ENCODE data around the gene SPINT1.
"Not testable (repeated sequence)": the region's sequence is repeated elsewhere in the genome, so short reads cannot be mapped to it uniquely, and the experiment has no call there.

SPINT1 gene

GRCh38 chr15:40859206-40859851 lies 15.5 kb downstream of the SPINT1 start:
- DNase-seq (ENCODE audit: low spot score), result peak; percentile 87

DNA sequence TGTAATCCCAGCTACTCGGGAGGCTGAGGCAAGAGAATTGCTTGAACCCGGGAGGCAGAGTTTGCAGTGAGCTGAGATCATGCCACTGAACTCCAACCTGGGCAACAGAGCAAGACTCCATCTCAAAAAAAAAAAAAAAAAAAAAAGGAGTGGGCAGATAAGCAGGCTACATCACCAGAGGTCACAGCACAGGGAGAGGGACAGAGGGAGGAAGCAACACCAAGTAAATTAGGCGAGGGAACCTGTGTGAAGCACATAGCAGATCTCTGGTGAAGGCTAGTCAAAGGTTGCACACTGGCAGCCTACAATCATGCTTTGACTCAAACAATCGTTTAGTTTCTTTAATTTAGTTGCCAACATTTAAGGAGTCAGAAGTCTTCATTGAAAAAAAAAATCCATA lies 17.3 kb downstream of the SPINT1 start:
- not testable (repeated sequence) for DNase-seq (ENCODE audit: low spot score)

DNA sequence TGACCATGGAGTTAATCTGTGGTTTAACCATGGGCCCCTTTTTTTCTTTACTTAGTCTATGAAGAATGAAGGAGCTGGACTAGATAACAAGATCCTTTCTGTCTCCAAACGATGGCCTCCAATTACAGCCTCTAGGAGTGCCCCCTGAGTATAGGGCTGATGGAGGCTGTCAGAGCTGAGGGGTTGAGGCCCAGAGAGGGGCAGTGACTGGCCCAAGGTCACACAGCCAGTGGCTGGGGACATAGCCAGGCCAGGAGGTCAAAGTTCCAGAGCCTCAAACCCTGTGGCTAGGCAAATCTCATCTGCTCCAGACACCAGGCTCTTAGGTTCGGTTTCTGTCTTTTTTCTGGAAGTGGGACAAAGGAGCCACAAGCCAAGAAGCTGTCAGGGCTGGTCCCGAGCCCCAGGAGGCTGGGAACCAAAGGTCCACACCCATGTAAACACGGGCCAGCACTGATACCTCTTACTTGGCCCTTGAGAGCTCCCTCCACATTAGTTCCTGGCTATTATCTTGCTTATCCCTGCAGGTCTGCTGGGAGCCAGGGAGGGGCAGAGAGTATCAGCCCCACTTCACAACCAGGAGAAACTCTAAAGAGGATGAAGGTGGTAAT lies 19.9 kb downstream of the SPINT1 start:
- DNase-seq (ENCODE audit: low spot score), result no peak

- no peak for DNase-seq (ENCODE audit: low spot score)
Observed at GRCh38 chr15:40867199-40867598, 23.4 kb downstream of the SPINT1 start.

- DNase-seq (ENCODE audit: low spot score), result no peak
Observed at GRCh38 chr15:40869686-40870085, 25.8 kb downstream of the SPINT1 start.

DNA sequence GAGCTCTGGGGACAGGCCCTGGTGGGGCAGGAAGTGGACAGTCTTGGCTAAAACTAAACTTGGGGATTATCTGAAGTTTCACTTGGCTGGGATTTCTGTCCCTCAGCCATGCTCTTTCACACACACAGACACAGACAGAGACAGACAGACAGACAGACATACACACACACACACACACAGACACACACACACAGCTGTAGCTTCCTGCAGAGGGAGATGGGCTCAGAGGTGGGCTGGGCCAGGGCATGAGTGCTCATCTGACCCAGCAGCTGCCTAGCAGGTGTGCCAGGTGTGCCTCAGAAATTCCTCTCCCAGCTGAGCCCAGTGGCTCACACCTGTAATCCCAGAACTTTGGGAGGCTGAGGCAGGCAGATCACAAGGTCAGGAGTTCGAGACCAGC lies 26.9 kb downstream of the SPINT1 start:
- DNase-seq (ENCODE audit: low spot score), result no peak

DNA sequence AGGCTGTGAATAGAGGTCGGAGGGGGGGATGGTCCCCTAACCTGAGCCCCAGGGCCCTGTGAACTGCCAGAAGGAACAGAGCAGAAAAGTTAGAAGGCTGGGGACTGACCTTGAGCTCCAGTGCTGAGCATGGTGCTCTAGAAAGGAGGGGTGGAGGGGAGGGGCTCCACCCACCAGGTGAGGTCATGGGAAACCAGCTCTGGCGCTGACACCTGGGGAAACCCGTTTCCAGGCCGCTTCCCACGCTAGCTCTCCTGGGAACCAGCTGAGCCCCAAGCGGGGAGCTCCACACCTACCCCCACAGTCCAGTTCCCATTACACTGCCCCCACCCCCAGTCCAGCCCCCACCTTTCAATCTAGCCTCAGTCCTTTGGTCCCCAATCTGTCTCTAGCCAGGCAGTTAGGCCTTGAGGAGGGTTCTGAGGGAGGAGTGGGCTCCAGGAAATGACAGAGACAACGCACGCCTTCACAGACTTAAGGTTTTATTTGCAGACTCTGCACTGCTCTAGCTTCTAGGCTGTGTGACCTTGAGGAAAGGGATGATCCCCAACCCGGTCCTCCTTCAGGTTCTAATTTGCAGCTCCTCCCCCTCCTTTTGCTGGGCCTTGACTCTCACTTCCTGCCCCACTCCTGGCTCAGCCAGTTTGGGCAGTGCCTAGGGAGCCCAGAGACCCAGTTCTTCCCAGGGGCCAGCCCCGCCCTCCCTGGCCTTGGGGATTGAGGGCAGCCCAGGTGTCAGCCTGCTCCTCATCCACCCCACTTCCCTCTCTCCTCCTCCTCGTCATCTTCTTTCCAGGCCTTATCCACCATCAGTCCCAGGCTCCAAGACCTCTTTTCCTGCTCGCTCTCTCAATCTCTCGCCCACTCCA lies 28.1 kb downstream of the SPINT1 start:
- no peak for DNase-seq (ENCODE audit: low spot score)

- no peak for DNase-seq (ENCODE audit: low spot score)
Observed at GRCh38 chr15:40872791-40873693, 29.2 kb downstream of the SPINT1 start.

DNA sequence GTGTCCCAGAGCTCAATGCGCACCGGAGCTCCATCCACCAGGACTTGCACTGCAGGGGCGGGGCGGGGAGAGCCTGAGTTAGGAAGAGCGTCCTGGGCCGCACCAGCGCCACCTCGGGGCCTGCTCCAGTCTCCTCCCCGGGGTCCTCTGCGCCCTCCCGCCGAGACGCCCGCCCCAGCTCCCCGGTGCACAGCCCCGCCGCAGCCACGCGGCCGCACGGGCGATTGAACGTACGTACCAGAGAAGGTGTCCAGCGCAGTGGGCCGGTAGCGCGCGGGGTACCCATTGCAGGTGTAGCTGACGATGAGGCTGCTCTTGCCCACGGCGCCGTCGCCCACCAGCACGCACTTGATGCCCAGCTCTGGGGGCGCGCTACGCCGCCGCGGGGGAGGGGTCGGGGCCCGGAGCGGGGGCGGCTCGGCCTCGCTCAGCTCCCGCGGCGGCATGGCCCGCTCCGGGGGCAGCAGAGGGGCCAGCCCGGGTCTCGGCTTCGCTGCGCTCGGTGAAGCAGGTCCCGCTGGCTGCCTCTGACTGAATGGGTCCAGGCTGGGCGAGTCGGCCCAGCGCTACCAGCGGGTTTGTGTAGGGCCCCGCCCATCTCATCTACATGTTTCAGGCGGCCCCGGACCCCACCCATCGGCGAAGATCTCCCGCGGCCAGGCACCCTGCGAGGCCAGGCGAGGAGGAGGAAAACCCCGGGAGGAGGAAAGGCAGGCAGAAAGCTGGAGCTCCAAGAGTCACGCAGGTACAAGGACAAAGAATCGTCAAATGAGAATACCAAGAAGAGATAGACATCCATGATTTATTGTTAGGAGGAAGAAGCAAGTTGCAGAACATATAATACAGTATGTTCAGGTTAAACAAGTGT lies 30.1 kb downstream of the SPINT1 start, which contains the start of gene RHOV:
RHOV (minus strand) TSS at position 541 of the 868 bp plus-strand sequence; CDS start at position 446, 95 bp downstream.
- DNase-seq (ENCODE audit: low spot score), result peak; percentile 78

DNA sequence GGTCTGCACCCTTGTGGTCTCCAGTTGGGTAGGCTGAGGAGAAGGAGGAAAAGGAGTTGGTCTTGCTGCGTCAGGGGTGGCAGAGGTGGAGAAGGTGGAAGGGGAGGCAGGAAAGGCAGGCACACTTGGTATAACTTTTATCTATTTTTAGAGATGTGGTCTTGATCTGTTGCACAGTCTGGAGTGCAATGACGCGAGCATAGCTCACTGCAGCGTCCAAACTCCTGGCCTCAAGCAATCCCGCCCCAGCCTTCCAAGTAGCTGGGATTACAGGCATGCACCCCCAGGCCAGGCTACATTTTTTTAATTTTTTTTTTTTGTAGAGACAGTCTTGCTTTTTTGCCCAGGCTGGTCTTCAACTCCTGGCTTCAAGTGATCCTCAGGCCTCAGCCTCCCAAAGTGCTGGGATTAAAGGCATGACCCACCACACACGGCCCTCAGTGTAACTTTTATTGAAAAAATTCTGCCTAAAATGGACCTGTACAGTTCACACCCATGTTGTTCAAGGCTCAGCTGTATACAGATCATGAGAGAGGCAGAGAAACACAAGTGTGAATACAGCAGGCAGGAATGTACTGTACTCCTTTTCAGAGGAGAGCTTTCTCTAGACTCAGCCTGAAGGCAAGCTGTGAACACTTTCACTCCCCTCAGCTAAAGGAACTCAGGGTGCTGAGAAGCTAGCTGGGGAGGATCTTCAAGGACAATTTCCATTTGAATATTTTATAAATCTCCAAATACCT lies 32.3 kb downstream of the SPINT1 start:
- no peak for DNase-seq (ENCODE audit: low spot score)

DNA sequence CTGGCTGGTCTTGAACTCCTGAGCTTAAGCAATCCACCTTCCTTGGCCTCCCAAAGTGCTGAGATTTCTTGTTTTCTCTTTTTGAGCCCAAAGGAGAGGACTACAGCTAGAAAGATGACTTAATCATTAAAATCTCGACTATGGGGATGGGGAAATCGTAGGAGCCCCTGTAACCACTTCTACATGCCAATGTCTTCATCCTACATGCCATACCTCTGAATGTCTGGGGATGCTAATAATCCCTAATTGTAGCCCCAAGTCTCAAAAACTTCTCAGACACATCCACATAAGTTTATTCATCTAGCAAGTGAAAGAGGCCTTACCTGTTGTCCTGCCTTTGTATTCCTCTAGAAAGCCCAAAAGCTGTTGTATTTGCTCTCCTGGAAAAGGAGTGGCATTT lies 33.8 kb downstream of the SPINT1 start:
- DNase-seq (ENCODE audit: low spot score), result no peak

DNA sequence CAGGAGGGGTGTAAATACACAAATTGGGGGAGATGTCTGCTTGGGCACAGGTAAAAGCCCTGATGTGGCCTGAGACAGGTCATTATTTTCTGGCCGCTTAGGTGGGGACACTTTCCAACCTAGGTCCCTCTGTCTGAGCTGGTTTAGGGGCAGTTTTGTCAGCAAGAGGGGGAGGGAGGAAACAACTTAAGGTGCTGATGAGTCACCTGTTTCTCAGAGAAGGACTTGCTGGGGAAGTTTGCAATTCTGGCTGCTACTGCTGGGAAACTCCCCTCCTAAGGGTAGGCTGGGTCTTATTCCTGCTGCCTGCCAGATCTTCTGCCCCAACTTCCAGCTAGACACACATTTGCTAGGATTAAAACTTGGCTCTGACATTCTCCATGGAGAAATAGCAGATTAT lies 34.9 kb downstream of the SPINT1 start:
- no peak for DNase-seq (ENCODE audit: low spot score)

DNA sequence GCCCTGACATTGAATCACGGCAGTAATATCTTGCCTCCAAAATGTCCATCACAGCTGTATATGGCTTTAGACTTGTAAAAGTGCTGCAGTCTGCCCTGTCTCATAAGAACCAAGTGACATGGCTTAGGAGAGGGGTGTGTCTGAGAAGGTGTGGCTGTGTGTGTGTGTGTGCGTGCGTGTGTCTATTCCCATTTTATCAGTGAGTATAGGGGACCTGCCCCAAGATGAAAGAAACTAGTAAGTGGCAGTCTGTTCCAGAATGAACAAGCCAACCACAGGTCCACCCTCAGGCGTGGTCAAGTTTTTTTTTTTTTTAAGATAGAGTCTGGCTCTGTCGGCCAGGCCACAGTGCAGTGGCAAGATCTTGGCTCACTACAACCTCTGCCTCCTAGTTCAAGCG lies 35.8 kb downstream of the SPINT1 start:
- no peak for DNase-seq (ENCODE audit: low spot score)

GRCh38 chr15:40881351-40881750 lies 37.5 kb downstream of the SPINT1 start:
- DNase-seq (ENCODE audit: low spot score), result no peak

DNA sequence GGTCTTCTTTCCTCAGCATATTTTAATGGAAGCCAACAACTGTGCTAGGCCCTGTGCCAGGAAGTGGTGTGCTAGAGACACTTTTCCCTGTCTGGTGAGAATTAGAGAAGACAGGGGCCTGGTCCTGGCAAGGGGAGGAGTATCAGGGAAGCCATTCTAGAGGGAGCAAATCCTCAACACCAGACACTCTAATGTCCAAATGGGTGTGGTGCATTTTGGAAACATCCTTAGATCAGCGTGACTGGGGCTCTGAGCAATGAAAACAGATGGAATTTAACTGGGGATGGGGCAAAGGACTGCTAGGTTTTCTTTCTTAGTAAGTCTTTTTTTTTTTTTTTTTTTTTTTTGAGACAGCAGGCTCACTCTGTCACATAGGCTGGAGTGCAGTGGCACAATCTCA lies 42.7 kb downstream of the SPINT1 start:
- no peak for DNase-seq (ENCODE audit: low spot score)

DNA sequence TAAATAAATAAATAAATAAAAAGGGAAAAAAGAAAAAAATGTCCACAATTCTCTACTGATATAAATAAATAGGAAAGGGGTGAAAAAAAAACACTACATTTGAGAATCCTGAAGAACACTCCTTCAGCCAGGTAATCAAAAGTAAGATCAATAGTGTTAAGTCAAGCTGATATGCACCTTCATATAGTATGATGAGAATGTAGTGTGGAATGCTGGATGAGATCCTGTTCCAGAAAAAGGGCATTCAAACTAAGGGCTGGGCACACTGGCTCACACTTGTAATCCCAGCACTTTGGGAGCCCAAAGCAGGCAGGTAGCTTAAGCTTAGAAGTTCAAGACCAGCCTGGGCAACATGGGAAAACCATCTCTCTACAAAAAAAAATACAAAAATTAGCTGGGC lies 45.3 kb downstream of the SPINT1 start:
- no peak for DNase-seq (ENCODE audit: low spot score)

DNA sequence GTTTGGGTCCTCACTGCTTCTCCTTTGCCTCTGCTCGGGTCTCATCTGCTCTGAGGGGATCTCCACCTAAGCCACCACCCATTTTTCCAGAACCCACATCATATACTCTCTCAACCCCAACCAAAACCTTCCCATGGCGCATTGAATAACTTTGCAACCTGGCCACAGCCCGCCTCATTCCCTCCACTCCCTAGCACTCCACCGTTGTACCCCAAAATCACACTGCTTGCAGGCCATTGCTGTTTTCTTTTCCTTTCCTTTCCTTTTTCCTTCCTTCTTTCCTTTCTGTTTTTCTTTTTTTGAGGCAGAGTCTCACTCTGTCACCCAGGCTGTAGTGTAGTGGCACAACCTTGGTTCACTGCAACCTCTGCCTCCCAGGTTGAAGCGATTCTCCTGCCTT lies 47.3 kb downstream of the SPINT1 start:
- DNase-seq (ENCODE audit: low spot score), result no peak

- peak; percentile 78 for DNase-seq (ENCODE audit: low spot score)
Observed at GRCh38 chr15:40891810-40892446, 48.1 kb downstream of the SPINT1 start.

DNA sequence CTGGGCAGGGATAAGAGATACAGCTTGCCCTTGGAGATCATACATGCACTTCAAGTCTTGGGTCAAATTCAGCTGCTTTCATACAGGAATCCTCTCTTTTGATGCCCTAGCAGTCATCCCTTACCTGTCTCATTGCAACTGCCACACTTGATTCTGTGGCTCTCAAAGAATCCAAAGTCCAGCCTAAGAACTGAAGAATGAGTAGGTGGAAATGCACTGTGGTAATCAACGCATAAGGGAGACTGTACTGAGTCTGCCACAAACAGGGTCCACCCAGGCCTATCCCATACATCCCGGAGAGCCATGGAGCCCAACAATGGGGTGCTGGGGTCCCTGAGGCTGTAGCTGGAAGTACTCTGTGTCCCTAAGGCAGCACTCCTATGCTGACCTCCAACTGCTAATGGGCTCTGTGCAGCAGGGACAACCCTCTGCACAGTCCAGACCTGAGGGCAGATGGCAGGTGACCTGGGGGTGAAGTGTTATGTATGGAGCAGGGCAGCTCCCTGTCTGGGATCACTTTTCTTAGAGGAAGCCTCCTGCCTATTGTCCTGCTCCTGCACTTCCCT lies 48.7 kb downstream of the SPINT1 start:
- no peak for DNase-seq (ENCODE audit: low spot score)

Data from NAMALWA (cell line).